DMS 273 (cell line): ENCODE results near the gene OXSR1.

ENCODE experiments used
- DNase-seq: peaks from one replicate; lab custom pipeline; 2025; ENCODE audit not compliant: unreplicated experiment; lab: John Stamatoyannopoulos, UW

Gene OXSR1

DNA sequence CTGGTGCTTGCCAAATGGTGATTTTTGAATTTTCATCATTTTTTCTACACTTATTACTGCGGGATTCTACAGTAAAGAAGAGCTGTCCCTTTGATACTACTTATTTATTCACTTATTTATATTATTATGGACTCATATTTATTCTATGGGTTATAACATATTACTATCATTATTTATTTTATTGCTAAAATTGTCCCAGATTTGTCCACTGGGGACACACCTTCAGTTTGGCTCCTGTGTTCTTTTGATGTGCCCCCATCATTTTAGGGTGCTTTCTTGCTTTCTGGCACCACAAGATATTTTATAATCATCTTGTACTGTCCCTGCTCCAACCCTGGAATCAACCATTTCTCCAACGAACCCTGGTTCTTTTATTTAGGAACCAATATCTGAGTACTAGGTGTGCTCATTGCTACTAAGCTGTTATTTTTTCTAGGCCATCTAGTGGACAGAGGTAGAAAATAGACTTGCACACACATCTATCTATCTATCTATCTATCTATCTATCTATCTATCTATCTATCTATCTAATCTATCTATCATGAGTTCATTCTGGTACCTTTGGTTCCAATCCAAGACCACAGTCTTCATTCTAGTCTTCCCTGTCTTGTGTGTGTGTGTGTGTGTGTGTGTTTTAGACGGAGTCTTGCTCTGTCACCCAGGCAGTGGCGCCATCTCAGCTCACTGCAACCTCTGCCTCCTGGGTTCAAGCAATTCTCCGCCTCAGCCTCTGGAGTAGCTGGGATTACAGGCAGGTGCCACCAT is 132.8 kb downstream of the OXSR1 start:
- DNase-seq: peak; percentile 12
